GM19372 (cell line): ENCODE data around the gene NAT14.

Source experiments
- ATAC-seq: cut with Tn5 transposase; IDR thresholded peaks from one replicate; pipeline ENCODE4 v1.9.1; 2021; ENCODE audit warnings: mild to moderate bottlenecking, low read depth, moderate library complexity; ENCODE audit not compliant: unreplicated experiment

Gene NAT14

GRCh38 chr19:55498246-55498840 lies 13.4 kb downstream of the NAT14 start:
- no peak for ATAC-seq

GRCh38 chr19:55500368-55500952 lies 15.5 kb downstream of the NAT14 start:
- no peak for ATAC-seq

GRCh38 chr19:55502197-55502952 lies 17.4 kb downstream of the NAT14 start:
- ATAC-seq: no peak

- no peak for ATAC-seq
These were observed 18.1 kb downstream of the NAT14 start for GRCh38 chr19:55503157-55503501.

GRCh38 chr19:55503502-55504251 lies 18.7 kb downstream of the NAT14 start:
- peak; percentile 88 for ATAC-seq

DNA sequence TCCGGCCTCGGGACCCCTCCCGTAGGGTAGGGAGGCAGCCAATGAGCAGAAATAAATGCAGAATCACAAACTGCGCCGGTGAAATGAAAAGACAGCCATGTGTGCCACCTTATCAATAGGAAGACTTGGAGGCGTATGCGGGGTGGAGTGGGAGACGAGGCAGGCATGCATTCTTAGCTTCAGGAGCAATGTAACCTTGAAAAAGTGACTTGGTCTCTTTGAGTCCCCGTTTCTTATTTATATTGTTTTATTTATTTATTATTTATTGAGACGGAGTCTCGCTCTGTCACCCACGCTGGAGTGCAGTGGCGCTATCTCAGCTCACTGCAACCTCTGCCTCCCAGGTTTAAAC lies 19.2 kb downstream of the NAT14 start:
- ATAC-seq: no peak

- no peak for ATAC-seq
These were observed 20.0 kb downstream of the NAT14 start for GRCh38 chr19:55504981-55505380.

DNA sequence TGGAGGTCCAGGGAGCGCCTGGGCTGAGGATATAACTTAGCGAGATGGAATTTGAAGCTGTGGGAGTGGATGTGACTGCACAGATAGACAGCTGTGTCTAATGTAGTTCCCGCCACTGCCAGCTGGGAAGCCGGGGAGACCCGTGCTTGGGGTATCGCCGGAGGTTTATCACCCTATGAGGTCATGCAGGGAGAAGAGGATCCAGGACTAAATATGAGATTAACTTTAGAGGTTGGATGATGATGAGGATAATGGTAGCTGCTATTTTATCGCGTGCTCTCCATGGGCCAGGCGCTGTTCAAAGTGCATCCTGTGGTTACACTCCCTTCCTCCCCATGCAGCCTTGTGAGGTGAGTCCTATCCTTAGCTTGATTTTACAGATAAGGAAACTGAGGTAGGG lies 23.1 kb downstream of the NAT14 start:
- no peak for ATAC-seq

DNA sequence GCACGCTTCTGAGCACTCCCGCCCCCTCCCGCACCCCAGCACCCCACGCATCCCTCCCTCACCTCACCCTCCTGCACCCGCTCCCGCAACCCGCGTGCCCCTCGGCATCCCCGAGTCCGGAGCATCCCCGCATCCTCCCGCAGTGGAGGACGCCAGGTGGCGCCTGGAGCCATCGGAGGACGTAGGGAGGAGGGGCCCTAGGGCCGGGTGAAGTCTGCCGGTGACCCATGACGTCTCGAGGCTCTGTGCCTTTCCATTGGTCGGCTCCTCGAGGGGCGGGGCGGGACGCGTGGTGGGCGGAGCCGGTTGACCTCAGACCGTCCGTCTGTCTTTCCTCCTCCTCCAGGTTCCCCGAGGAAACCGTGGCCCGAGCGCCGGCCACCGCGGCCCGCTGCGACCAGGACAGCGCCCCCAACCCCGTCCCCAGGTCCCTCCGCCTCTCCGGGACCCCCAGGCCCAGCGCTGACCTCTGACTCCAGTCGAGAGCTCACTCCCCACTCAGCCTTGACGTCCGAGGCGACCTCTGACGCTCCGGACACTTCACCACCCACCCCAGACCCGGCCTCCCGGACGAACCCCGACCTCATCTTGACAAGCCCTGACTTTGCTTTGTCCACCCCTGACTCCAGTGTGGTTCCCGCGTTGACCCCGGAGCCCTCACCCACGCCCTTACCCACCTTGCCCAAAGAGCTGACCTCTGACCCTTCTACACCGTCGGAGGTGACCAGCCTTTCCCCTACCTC lies 32.1 kb downstream of the NAT14 start:
- ATAC-seq: peak; percentile 99

DNA sequence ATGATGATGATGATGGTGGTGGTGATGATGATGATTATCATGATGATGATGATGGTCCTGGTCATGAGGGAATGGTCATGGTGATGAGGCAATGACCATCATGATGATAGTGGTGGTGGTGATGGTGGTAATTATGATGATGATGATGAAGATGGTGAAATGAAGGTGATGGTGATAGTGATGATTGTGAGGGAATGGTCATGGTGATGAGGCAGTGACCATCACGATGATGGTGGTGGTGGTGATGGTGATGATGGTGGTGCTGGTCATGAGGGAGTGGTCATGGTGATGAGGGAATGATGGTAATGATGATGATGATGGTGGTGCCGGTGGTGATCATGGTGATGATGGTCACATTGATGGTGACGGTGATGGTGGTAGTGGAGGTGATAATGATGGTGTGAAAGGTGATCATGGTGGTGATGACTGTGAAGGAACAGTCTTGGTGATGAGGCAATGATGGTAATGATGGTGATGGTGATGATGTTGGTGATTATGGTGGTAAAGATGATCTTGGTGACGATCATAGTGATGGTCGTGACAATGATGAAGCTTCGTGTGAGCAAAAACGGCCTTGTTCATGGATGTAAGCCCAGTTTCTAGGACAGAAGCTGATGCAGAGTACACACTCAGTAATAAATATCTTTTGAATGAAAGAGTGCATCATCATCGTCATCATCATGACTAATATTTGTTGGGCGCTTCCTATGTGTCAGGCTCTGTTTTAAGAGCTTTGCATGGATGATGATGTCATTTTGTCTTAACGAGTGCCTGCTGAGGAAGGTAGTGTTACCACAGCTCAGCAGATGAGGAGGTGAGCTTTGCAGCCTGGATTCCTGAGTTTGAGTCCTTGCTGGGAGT lies 34.7 kb downstream of the NAT14 start:
- ATAC-seq: no peak

GRCh38 chr19:55520691-55521292 lies 35.8 kb downstream of the NAT14 start:
- no peak for ATAC-seq

- ATAC-seq: no peak
These were observed 40.5 kb downstream of the NAT14 start for GRCh38 chr19:55525289-55526101.

DNA sequence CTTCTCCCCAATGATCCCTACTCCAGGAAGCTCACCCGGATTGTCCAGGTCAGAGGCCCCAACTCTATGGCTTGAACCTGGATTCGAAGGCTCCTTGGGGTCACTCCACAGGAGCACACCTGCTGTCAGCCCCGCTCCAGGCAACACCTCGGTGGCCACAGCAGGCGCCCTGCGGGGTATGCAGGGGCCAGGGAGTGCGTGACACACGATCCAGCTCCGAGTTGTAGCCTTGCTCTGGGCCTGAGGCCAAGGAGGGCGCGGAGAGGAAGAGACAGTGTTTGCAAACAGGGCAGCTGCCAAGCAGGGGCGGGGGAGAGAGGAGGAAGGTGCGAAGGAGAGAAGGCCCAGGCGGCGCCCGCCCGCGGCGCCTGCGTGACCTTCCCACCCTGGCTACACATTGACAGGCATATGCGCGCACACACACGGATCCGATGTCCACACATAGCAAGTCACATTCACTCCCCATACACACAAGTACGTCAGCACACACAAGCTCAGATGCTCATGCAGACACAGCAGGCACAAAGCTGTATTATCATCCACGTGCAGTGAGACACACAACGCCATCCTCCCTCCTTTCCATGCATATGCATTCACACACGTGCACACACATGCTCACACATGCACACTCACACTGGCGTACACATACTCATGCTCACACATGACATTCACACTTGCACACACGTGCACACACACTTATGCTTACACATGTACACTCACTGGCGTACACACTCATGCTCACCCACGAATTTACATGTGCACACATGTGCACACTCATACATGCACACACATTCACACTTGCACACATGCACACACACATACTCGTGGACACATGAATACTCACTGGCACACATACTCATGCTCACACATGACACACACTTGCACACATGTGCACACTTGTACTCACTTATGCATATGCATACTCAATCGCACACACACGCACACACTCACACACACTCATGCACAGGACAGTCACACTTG lies 41.5 kb downstream of the NAT14 start:
- no peak for ATAC-seq

DNA sequence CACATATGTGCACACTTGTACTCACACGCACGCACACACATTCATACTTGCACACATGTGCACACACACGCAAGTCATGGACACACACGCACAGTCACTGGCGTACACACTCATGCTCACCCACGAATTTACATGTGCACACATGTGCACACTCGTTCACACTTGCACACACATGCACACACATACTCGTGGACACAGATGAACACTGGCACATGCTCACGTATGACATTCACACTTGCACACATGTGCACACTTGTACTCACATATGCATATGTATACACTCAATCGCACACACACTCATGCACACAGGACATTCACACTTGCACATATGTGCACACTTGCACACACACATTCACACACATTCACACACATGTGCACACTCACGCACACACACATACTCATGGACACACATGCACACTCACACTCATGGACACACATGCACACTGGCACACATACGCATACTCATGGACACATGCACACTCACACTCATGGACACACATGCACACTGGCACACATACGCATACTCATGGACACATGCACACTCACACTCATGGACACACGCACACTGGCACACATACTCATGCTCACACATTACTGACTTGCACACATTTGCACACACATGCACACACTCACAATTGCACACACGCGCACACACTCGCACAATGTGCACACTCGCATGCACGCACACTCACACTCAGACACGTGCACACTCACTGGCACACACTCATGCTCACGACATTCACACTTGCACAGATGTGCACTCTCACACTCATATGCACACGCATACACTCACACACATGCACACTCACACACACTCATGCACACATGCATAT lies 42.4 kb downstream of the NAT14 start:
- ATAC-seq: no peak

- ATAC-seq: no peak
These were observed 43.2 kb downstream of the NAT14 start for GRCh38 chr19:55528030-55528803.
